Lower leg skin (tissue), 3 donors: Measurements from ENCODE around the gene PEDS1.

Experiments used
- POLR2A ChIP-seq, 2 donors: fragments of 450-650 bp; IDR thresholded peaks; one replicate each; pipeline ENCODE4 v1.6.1; 2016 to 2017; ENCODE audit warnings: antibody characterized with exemption in 2 of 2, mild to moderate bottlenecking in 1 of 2, moderate library complexity in 1 of 2
- TF ChIP-seq, protein P1 (sequence below), 3 donors: fragments of 450-650 bp; IDR thresholded peaks; one replicate each; pipeline ENCODE4 v1.5.1; 2016; ENCODE audit warnings: antibody characterized with exemption in 3 of 3, mild to moderate bottlenecking in 3 of 3, moderate library complexity in 2 of 3

DNA sequence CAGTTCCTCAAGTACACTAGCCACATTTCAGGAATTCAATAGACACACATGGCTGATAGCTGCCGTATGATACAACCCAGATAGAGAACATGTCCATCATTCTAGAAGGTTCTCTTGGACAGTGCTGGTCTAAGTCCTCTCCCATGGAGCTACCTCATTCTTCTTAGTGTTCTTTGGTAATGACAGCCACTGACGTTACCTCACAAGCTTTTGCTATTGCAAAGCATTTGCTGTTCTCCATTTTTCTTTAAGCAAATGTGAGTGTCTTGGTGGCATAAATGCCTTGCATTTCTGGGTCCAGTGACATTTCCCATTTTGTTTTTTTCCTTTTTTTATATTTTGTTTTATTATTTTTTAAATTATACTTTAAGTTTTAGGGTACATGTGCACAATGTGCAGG lies 28.8 kb upstream of the PEDS1 start:
- TF ChIP-seq, protein P1, sequence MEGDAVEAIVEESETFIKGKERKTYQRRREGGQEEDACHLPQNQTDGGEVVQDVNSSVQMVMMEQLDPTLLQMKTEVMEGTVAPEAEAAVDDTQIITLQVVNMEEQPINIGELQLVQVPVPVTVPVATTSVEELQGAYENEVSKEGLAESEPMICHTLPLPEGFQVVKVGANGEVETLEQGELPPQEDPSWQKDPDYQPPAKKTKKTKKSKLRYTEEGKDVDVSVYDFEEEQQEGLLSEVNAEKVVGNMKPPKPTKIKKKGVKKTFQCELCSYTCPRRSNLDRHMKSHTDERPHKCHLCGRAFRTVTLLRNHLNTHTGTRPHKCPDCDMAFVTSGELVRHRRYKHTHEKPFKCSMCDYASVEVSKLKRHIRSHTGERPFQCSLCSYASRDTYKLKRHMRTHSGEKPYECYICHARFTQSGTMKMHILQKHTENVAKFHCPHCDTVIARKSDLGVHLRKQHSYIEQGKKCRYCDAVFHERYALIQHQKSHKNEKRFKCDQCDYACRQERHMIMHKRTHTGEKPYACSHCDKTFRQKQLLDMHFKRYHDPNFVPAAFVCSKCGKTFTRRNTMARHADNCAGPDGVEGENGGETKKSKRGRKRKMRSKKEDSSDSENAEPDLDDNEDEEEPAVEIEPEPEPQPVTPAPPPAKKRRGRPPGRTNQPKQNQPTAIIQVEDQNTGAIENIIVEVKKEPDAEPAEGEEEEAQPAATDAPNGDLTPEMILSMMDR (IDR thresholded peaks at IDR 0.05): no peak
- TF ChIP-seq POLR2A (IDR thresholded peaks at IDR 0.05): no peak
